ENCODE data around the gene CAMTA1.

The CAMTA1 gene

GRCh38 chr1:7454052-7454815 lies 669.0 kb downstream of the CAMTA1 start:
- DNase-seq = no peak

- DNase-seq = peak; percentile 19
Measured at GRCh38 chr1:7454895-7455784, 669.9 kb downstream of the CAMTA1 start.

GRCh38 chr1:7455796-7456721 lies 670.8 kb downstream of the CAMTA1 start:
- peak; percentile 18 for DNase-seq

GRCh38 chr1:7456722-7457082 lies 671.4 kb downstream of the CAMTA1 start:
- DNase-seq = no peak

GRCh38 chr1:7457811-7458210 lies 672.6 kb downstream of the CAMTA1 start:
- no peak for DNase-seq

GRCh38 chr1:7458946-7459345 lies 673.7 kb downstream of the CAMTA1 start:
- DNase-seq = no peak

GRCh38 chr1:7459914-7460313 lies 674.7 kb downstream of the CAMTA1 start:
- DNase-seq = no peak

- no peak for DNase-seq
Measured at GRCh38 chr1:7460807-7461206, 675.6 kb downstream of the CAMTA1 start.

- no peak for DNase-seq
Measured at GRCh38 chr1:7462617-7463016, 677.4 kb downstream of the CAMTA1 start.

GRCh38 chr1:7463526-7463925 lies 678.3 kb downstream of the CAMTA1 start:
- DNase-seq = no peak

- DNase-seq = no peak
Measured at GRCh38 chr1:7464736-7465135, 679.5 kb downstream of the CAMTA1 start.

GRCh38 chr1:7467476-7468175 lies 682.4 kb downstream of the CAMTA1 start:
- no peak for DNase-seq

- no peak for DNase-seq
Measured at GRCh38 chr1:7468248-7468647, 683.0 kb downstream of the CAMTA1 start.

- no peak for DNase-seq
Measured at GRCh38 chr1:7469255-7469938, 684.1 kb downstream of the CAMTA1 start.

- no peak for DNase-seq
Measured at GRCh38 chr1:7470904-7471638, 685.8 kb downstream of the CAMTA1 start.

GRCh38 chr1:7471836-7472235 lies 686.6 kb downstream of the CAMTA1 start:
- peak; percentile 18 for DNase-seq

- DNase-seq = no peak
Measured at GRCh38 chr1:7473223-7474142, 688.2 kb downstream of the CAMTA1 start.

GRCh38 chr1:7474143-7474490 lies 688.9 kb downstream of the CAMTA1 start:
- DNase-seq = no peak

- DNase-seq = no peak
Measured at GRCh38 chr1:7474786-7475502, 689.7 kb downstream of the CAMTA1 start.

Measured in NCI-H2227 treated with DMSO at 0.1 percent for 48 hours (cell line).